ENCODE measurements around the gene GLG1.
"Not testable (repeated sequence)": the region's sequence is repeated elsewhere in the genome, so short reads cannot be mapped to it uniquely, and the experiment has no call there.

The GLG1 gene

DNA sequence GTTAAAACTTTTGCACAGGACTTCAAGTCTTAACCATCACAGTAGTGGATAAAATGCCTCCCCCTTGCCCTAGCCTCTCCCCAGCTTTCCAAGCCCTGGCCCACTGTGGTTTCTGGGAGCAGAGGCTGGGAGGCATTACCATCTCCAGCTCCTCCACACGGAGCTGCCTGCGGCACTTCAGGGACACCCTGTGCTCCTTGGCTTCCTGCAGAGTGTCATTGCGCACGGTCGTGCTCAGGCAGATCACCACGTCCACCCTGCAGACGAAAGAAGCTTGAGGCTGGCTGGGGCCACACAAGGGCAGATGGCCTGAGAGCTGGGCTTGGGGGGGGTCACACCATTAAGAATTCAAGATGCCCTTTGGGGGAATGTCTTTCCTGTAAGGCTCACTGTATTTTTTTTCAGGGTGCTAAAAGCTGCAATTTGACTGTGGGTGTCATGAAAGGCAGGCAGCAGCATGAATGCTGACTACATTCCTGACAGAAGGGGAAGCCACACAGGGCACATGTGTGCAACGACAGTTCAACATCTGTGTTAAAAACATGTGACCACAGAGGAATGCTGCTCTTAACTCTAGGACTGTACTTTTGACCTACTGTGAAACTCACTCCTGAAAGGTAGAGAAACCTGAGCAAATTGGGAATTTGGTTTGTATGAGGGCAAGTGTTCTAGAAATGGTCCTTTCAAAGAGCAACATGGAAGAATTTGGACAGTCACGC, 137.9 kb downstream of the GLG1 start:
- DNase-seq: no peak

DNA sequence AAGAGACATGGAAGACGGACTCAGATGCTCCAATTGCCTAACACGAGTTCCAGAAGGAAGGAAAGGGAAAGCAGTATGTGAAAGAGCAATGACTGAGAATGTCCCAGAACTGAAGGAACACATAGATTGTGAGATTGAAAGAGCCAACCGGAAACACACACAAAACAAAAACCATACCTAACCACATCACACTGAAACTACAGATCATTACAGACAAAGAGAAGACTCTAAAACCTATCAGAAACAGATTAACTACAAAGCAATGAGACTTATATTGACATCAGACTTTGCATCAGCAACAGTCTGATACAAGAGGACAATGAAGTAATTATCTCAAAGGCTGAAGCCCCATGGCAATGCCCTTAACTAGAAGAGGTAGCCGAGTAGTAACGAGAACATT, 140.0 kb downstream of the GLG1 start:
- no peak for DNase-seq

- no peak for DNase-seq
Measured at GRCh38 chr16:74465851-74466685, 140.8 kb downstream of the GLG1 start.

DNA sequence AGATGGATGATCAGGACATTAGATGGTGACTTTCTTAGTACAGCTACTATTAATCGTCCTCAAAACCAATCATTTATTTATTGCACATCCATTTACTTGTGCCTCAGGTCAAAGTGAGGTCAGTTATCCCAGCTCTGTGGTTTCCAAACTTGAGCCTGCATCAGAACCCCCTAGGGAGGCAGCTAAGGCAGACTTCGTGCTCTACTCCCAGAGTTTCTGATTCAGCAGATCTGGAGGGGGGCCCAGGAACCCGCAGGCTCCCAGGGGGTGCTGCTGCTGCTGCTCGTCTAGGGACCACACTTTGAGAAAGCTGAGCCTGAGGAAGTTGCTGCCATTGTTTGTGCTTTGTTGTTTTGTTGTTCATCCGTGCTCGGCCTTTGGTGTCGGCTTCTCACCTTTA, 141.6 kb downstream of the GLG1 start:
- DNase-seq: no peak

- DNase-seq: no peak
Measured at GRCh38 chr16:74463888-74464287, 143.0 kb downstream of the GLG1 start.

GRCh38 chr16:74462361-74462760, 144.6 kb downstream of the GLG1 start:
- DNase-seq: no peak

- DNase-seq: no peak
Measured at GRCh38 chr16:74461826-74462225, 145.1 kb downstream of the GLG1 start.

DNA sequence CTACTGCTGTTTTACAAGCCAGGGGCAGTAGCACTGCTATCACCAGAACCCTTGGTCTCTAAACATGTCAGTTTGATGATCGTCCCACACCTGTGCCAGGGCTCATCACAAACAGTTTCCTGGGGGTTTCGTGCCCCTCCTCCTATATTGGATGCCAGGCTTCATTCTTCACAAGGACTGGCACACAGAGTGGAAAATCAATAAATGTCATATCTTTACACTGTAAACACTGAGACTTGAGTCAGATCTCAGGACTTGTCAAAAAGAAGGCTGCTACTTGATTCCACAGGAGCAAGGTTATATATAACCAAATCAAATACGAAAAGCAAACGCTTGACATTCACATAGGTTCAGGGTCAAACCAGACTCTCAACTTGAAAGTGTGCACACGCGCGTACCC, 146.4 kb downstream of the GLG1 start:
- no peak for DNase-seq

GRCh38 chr16:74456290-74456625, 150.7 kb downstream of the GLG1 start:
- no peak for DNase-seq

GRCh38 chr16:74455619-74456289, 151.2 kb downstream of the GLG1 start:
- DNase-seq: no peak

- DNase-seq: no peak
Measured at GRCh38 chr16:74455213-74455612, 151.7 kb downstream of the GLG1 start.

- DNase-seq: no peak
Measured at GRCh38 chr16:74451951-74452758, 154.8 kb downstream of the GLG1 start.

DNA sequence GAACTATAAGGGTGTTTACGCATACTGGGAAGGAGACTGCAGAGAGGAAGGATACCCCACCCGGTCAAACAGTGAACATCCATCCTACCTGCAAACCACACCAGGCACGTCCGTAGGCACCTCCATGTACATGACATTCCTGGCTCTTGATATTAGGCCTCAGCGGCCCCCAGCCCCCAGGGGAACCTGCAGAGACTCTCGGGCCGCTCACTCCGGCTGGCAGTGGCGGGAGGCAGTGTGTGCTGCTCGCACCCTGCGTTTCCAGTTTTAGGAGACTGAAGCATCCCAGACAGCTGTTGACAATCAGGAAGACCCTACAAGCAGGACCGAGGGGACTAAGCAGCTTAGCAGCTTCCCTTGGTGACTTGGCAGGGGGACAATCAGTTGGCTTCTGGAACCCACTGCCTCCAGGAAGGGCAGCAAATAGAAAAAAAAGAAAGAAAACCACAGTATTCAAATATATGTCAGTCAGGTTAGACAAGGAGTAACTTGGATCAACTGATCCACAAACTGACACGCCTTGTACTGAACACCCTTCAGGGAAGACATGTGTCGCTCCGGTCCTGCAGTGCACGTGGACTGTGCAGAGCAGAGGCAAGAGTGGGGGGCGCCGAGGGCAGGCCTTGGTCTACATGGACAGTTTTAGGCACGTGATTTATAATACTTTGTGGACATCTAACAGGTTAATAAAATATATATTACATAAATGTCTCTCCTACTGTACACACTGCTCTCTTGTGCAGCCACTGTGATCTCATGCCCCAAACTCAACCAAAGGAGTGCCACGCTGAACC, 155.8 kb downstream of the GLG1 start:
- DNase-seq: no peak

DNA sequence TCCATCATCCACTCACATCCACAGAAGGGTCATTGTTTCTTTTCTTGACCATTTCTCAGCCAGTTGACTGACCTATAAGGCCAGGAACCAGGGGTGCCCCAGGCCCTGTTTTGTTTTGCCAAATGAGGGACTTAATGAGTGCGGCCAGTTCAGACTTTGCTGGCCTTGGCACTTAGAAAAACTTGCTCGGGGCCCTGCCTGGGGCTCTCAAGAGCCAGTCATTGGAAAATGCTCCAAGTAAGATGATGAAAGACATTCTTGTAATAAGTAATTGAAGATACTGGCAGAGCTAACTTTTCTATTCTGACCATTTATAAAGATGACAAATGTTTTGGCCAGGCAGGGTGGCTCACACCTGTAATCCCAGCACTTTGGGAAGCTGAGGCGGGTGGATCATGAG, 156.7 kb downstream of the GLG1 start:
- no peak for DNase-seq

GRCh38 chr16:74449470-74449869, 157.4 kb downstream of the GLG1 start:
- DNase-seq: no peak

GRCh38 chr16:74448990-74449389, 157.9 kb downstream of the GLG1 start:
- DNase-seq: no peak

DNA sequence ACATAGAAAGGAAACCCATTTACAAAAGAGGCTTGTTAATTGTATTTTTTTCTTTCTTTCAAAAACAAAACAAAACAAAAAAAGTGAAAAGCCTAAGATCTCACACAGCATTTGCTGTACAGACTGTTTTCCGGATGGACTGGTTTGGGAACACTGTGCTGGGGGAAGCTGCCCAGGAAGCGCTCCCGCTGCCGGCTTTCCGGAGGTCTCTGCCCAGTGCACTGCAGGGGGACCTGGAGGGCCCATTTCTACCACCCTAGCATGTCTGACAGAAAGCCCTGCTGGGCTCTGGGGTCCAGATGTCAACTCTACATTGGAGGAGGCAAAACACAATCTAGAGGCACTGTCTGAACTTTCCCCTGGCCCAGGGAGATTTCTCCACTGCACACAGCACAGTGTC, 159.3 kb downstream of the GLG1 start:
- DNase-seq: no peak

DNA sequence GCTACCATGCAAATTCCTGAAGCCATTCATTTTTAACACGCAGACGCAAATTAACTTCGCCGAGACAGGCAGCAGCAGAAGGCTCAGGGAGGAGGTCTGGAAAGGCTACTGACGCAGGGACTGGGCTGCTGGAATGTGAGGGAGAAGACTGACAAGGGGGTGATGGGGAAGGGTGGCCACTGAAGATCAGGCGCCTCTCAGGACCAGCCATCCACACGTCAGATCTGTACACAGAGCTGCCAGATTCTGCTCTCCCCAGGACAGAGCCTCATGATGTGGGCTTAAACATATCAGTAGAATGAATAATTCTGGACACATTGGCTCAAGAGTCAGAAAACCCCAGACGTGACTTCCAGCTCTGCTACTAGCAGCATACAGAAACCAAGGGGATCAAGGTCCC, 160.0 kb downstream of the GLG1 start:
- no peak for DNase-seq

DNA sequence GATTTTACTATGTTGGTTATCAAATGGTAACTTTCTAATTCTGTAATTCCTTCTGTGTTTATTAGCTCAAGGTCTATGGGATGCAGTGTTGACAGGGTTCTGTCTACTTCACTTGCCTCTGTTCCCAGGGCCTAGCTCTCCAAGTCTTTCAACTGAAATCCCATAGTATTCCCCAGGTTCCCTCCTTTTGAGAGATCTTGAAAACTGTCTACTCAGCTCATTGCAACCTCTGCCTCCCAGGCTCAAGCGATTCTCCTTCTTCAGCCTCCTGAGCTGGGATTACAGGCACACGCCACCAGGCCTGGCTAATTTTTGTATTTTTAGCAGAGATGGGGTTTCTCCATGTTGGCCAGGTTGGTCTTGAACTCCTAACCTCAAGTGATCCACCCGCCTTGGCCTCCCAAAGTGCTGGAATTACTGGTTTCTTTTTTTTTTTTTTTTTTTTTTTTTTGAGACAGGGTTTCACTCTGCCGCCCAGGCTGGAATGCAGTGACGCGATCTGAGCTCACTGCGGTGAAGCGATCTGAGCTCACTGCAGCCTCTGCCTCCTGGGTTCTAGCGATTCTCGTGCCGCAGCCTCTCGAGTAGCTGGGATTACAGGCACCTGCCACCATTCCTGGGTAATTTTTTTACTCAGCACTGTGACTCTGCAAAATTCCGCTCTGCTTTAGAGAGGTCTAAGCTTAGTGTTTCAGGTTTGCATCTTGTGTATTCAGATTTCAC, 163.1 kb downstream of the GLG1 start:
- DNase-seq: not testable (repeated sequence)

GRCh38 chr16:74439685-74440084, 167.2 kb downstream of the GLG1 start:
- no peak for DNase-seq

DNA sequence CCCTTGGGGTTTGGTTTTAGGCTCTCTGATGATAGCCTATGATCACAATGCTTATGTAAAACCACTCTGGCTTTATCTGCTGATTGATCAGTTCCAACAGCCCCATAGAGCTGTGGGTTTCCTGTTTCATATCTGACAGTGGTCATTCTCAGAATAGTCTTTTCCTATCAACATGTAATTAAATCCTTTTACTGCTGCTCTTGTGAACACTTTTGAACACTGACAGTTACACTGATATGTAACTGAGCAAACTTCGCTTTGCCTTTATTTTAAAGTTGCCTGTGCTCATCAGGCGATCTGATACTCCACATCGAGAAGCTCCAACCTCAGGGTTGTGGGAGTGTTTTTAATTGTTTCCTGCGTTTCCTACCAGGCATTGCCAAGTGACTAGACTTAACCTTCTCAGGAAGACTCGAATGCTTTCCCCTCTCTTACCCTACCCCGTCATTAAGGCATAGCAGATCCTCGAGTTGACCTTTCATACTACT, 168.4 kb downstream of the GLG1 start:
- DNase-seq: no peak
